Breast epithelium (tissue), 3 donors: ENCODE results near the gene PRKN.

Experiments
- POLR2A ChIP-seq: fragments of 450-650 bp; IDR thresholded peaks from one replicate; pipeline ENCODE4 v1.6.1; 2016; ENCODE audit warnings: antibody characterized with exemption, mild to moderate bottlenecking, moderate library complexity
- POLR2AphosphoS5 ChIP-seq, 3 donors: sonication (generic); formaldehyde crosslinking; IDR thresholded peaks; one replicate each; pipeline ENCODE4 v1.6.1; 2017; ENCODE audit warnings: antibody characterized with exemption in 3 of 3
- TF ChIP-seq, protein P1 (sequence below), 3 donors: fragments of 450-650 bp; IDR thresholded peaks; one replicate each; pipeline ENCODE4 v1.5.1; 2016 to 2017; ENCODE audit warnings: antibody characterized with exemption in 3 of 3, mild to moderate bottlenecking in 3 of 3, moderate library complexity in 3 of 3

DNA sequence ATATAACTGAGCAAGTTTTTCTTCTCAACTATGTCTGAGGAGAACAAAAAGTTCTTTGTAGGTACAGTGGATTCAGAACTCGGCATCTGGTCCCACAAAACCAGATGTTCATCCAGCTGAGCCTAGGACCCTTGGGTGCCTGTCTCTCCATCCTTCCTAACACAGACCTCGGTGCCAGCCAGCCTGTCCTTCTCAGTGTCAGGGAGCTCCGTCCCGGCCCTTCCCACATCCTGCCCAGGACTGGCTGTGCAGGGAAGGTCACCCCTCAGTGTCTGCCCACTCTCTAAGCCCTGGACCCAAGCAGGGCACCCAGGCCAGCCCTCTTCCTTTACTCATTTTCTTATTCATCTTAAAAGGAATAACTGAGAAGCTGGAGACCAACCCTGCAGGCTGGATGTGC lies 1421.7 kb downstream of the PRKN start:
- TF ChIP-seq, protein P1, sequence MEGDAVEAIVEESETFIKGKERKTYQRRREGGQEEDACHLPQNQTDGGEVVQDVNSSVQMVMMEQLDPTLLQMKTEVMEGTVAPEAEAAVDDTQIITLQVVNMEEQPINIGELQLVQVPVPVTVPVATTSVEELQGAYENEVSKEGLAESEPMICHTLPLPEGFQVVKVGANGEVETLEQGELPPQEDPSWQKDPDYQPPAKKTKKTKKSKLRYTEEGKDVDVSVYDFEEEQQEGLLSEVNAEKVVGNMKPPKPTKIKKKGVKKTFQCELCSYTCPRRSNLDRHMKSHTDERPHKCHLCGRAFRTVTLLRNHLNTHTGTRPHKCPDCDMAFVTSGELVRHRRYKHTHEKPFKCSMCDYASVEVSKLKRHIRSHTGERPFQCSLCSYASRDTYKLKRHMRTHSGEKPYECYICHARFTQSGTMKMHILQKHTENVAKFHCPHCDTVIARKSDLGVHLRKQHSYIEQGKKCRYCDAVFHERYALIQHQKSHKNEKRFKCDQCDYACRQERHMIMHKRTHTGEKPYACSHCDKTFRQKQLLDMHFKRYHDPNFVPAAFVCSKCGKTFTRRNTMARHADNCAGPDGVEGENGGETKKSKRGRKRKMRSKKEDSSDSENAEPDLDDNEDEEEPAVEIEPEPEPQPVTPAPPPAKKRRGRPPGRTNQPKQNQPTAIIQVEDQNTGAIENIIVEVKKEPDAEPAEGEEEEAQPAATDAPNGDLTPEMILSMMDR (IDR thresholded peaks at IDR 0.05): no peak
- no peak for TF ChIP-seq POLR2A
- no peak for TF ChIP-seq POLR2AphosphoS5 (IDR thresholded peaks at IDR 0.05)
